Measurements from ENCODE around the gene UBXN1.
"Not testable (repeated sequence)": the region's sequence is repeated elsewhere in the genome, so short reads cannot be mapped to it uniquely, and the experiment has no call there.

The UBXN1 gene

GRCh38 chr11:62708392-62708791, 29.5 kb upstream of the UBXN1 start:
- no peak for DNase-seq

- DNase-seq: no peak
These were observed 28.5 kb upstream of the UBXN1 start, which contains the start of the genes BSCL2 and GNG3 for GRCh38 chr11:62707277-62707861. Gene BSCL2, minus strand, starts transcription at chr11:62707424. Its CDS starts 229 bp downstream, at chr11:62707195. Gene GNG3, plus strand, starts transcription at chr11:62707676. Its CDS starts 620 bp downstream, at chr11:62708296.

GRCh38 chr11:62706850-62707247, 28.0 kb upstream of the UBXN1 start:
- DNase-seq: no peak

GRCh38 chr11:62705880-62706849, 27.3 kb upstream of the UBXN1 start:
- peak; percentile 96 for DNase-seq

- no peak for DNase-seq
These were observed 26.5 kb upstream of the UBXN1 start for GRCh38 chr11:62705413-62705812.

GRCh38 chr11:62703921-62704320, 25.0 kb upstream of the UBXN1 start:
- DNase-seq: not testable (repeated sequence)

GRCh38 chr11:62702246-62702645, 23.4 kb upstream of the UBXN1 start:
- DNase-seq: no peak

GRCh38 chr11:62694455-62695167, 15.7 kb upstream of the UBXN1 start:
- peak; percentile 83 for DNase-seq

GRCh38 chr11:62693624-62694023, 14.8 kb upstream of the UBXN1 start:
- DNase-seq: not testable (repeated sequence)

GRCh38 chr11:62689421-62690183, 10.7 kb upstream of the UBXN1 start, which contains the start of gene LRRN4CL:
Gene LRRN4CL, minus strand, starts transcription at chr11:62689530. Its CDS starts 1,022 bp downstream, at chr11:62688508.
- no peak for DNase-seq

GRCh38 chr11:62688491-62688890, 9.6 kb upstream of the UBXN1 start:
- DNase-seq: no peak

- no peak for DNase-seq
These were observed 8.9 kb upstream of the UBXN1 start for GRCh38 chr11:62687508-62688396.

GRCh38 chr11:62682518-62682917, 3.6 kb upstream of the UBXN1 start:
- no peak for DNase-seq

- no peak for DNase-seq
These were observed 2.0 kb upstream of the UBXN1 start for GRCh38 chr11:62680825-62681240.

- no peak for DNase-seq
These were observed 472 bp downstream of the UBXN1 start for GRCh38 chr11:62678433-62678769.

- DNase-seq: no peak
These were observed 1.2 kb downstream of the UBXN1 start for GRCh38 chr11:62677714-62678113.

- no peak for DNase-seq
These were observed 1.7 kb downstream of the UBXN1 start for GRCh38 chr11:62677156-62677555.

- no peak for DNase-seq
These were observed 2.2 kb downstream of the UBXN1 start for GRCh38 chr11:62676698-62677097.

- DNase-seq: not testable (repeated sequence)
These were observed 3.5 kb downstream of the UBXN1 start for GRCh38 chr11:62675415-62675814.

- DNase-seq: no peak
These were observed 5.7 kb downstream of the UBXN1 start for GRCh38 chr11:62673196-62673525.

- peak; percentile 82 for DNase-seq
These were observed 7.1 kb downstream of the UBXN1 start, which contains the start of the genes LBHD1 and UQCC3 for GRCh38 chr11:62671608-62672389. Gene LBHD1, minus strand, starts transcription at chr11:62672267. Its CDS starts 2,236 bp downstream, at chr11:62670031. Gene UQCC3, plus strand, starts transcription at chr11:62671673. Its CDS starts 73 bp downstream, at chr11:62671746.

Measured in stimulated activated CD8-positive, alpha-beta memory T cell treated with anti-CD3 and anti-CD28 coated beads, Interleukin-4, amount 100 ng/mL, for 48 hours (primary cell).